SK-N-SH (cell line): Measurements from ENCODE around the gene KRT20.

ENCODE experiments used
- GABPA ChIP-seq: IDR thresholded peaks from 2 replicates; pipeline ENCODE4 v1.4.0; 2012; ENCODE audit warnings: low read depth, mild to moderate bottlenecking
- RAD21 ChIP-seq: IDR thresholded peaks from 2 replicates; pipeline ENCODE4 v1.6.1; 2012; ENCODE audit warnings: mild to moderate bottlenecking, low read length
- TAF1 ChIP-seq: IDR thresholded peaks from 2 replicates; pipeline ENCODE4 v1.6.1; 2012; ENCODE audit warnings: low read depth, mild to moderate bottlenecking, low read length, moderate library complexity, borderline replicate concordance
- TCF12 ChIP-seq: IDR thresholded peaks from 2 replicates; pipeline ENCODE4 v1.4.0; 2012
- TEAD4 ChIP-seq: IDR thresholded peaks from 2 replicates; pipeline ENCODE4 v1.4.0; 2012; ENCODE audit warnings: mild to moderate bottlenecking, borderline replicate concordance; ENCODE audit not compliant: insufficient read depth
- YY1 ChIP-seq: IDR thresholded peaks from 2 replicates; pipeline ENCODE4 v1.4.0; 2012; ENCODE audit warnings: low read depth, mild to moderate bottlenecking
- TF ChIP-seq, protein P1 (sequence below): fragments of 200-600 bp; sonication (generic); IDR thresholded peaks from 2 replicates; pipeline ENCODE4 v1.6.1; 2017; ENCODE audit warnings: antibody characterized with exemption, mild to moderate bottlenecking, moderate library complexity
- TF ChIP-seq, protein P2 (sequence below): fragments of 150-350 bp; IDR thresholded peaks from 2 replicates; pipeline ENCODE4 v1.6.1; 2017; ENCODE audit warnings: antibody characterized with exemption, low read length, low read depth, borderline replicate concordance
- TF ChIP-seq, protein P3 (sequence below): IDR thresholded peaks from 2 replicates; pipeline ENCODE4; 2012

DNA sequence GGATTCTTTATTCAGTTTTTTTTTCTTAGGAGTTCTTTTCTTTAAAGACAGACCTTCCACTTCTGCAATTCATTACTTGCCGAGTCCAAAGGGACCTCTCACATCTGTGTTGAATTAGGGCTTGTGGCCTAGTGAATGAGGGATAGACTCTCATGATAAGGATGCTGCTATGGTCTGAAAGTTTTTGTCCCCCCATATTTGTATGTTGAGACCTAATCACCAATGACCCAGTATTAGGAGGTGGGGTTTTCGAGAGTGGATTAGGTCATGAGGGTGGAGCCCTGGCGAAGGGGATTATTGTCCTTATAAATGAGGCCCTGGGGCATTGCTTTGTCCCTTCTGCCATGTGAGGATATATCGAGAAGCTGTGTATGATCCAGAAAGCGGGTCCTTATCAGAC is 27.5 kb downstream of the KRT20 start:
- TF ChIP-seq RAD21 (no peak), YY1 (no peak), TCF12 (peak; percentile 79), GABPA (no peak), TAF1 (no peak), TEAD4 (no peak)
- TF ChIP-seq, protein P1, sequence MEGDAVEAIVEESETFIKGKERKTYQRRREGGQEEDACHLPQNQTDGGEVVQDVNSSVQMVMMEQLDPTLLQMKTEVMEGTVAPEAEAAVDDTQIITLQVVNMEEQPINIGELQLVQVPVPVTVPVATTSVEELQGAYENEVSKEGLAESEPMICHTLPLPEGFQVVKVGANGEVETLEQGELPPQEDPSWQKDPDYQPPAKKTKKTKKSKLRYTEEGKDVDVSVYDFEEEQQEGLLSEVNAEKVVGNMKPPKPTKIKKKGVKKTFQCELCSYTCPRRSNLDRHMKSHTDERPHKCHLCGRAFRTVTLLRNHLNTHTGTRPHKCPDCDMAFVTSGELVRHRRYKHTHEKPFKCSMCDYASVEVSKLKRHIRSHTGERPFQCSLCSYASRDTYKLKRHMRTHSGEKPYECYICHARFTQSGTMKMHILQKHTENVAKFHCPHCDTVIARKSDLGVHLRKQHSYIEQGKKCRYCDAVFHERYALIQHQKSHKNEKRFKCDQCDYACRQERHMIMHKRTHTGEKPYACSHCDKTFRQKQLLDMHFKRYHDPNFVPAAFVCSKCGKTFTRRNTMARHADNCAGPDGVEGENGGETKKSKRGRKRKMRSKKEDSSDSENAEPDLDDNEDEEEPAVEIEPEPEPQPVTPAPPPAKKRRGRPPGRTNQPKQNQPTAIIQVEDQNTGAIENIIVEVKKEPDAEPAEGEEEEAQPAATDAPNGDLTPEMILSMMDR = no peak
- TF ChIP-seq, protein P2, sequence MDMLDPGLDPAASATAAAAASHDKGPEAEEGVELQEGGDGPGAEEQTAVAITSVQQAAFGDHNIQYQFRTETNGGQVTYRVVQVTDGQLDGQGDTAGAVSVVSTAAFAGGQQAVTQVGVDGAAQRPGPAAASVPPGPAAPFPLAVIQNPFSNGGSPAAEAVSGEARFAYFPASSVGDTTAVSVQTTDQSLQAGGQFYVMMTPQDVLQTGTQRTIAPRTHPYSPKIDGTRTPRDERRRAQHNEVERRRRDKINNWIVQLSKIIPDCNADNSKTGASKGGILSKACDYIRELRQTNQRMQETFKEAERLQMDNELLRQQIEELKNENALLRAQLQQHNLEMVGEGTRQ = no peak
- TF ChIP-seq, protein P3, sequence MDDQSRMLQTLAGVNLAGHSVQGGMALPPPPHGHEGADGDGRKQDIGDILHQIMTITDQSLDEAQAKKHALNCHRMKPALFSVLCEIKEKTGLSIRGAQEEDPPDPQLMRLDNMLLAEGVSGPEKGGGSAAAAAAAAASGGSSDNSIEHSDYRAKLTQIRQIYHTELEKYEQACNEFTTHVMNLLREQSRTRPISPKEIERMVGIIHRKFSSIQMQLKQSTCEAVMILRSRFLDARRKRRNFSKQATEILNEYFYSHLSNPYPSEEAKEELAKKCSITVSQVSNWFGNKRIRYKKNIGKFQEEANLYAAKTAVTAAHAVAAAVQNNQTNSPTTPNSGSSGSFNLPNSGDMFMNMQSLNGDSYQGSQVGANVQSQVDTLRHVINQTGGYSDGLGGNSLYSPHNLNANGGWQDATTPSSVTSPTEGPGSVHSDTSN = no peak
